ENCODE data around the gene TCP11.

Gene TCP11

DNA sequence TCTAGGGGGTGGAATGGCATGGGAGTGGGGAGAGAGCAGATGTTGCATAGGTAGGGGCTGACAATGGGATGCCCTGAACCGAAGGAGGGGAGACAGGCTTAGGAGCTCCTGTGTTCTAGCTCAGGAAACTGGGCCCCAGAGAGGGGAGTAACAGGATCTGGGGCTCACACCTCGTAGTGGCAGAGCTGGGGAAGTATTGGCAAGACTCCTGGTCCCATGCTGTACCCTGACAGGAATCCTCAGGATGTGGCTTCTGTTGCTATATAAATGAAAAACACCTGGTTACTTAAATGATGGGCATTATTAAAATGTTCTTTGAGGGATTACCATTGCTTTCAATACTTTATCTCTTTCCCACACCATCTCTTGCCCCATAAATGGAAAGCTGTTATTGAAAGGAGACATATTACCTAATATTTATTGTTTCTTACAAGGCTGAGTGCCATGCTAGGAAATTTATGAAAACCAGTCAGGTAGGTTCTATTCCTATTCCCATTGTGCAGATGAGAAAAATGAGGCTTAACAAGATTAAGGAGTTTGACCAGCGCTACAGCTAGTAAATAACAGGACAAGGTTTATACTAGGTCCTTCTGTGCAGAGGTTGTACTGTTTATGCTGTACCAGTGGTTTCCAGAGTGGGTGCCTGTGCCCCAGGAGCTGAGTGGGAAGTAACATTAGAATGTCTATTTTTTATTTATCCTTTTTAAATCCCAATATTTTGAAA is 35.3 kb upstream of the TCP11 start:
- TF ChIP-seq, protein P1, sequence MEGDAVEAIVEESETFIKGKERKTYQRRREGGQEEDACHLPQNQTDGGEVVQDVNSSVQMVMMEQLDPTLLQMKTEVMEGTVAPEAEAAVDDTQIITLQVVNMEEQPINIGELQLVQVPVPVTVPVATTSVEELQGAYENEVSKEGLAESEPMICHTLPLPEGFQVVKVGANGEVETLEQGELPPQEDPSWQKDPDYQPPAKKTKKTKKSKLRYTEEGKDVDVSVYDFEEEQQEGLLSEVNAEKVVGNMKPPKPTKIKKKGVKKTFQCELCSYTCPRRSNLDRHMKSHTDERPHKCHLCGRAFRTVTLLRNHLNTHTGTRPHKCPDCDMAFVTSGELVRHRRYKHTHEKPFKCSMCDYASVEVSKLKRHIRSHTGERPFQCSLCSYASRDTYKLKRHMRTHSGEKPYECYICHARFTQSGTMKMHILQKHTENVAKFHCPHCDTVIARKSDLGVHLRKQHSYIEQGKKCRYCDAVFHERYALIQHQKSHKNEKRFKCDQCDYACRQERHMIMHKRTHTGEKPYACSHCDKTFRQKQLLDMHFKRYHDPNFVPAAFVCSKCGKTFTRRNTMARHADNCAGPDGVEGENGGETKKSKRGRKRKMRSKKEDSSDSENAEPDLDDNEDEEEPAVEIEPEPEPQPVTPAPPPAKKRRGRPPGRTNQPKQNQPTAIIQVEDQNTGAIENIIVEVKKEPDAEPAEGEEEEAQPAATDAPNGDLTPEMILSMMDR (IDR thresholded peaks at IDR 0.05; ENCODE audit: insufficient read depth, low read length, missing control alignments): no peak
- ChIA-PET CTCF (interaction anchor here (1.3 to 2.2 kb wide), 2 partner anchors 30 to 65 kb away, joined by 3 to 14 read pairs; no protein-coding TSS in a partner anchor), POLR2A (no interaction called here)
- no peak for DNase-seq (ENCODE audit: low read depth, low spot score)
- H3K4me3 ChIP-seq (ENCODE audit: low read depth, low read length): no peak overlapping the region

DNA sequence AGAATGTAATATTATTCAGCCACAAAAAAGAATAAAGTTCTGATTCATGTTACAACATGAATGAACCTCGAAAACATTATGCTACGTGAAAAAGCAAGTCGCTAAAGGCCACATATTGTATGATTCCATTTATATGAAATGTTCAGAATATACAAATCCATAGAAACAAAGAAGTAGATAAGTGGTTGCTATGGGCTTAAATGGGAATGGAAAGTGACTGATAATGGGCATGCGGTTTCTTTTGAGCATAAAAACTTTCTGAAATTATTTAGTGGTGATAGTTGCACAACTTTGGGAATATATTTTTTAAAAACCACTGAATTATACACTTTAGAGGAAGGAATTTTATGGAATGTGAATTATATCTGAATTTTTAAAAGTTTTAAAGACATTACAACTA is 33.4 kb upstream of the TCP11 start:
- CTCF ChIA-PET: interaction anchor here (0.8 to 3.9 kb wide), 3 partner anchors 12 to 187 kb away, joined by 3 to 14 read pairs (median 7); no protein-coding TSS in a partner anchor
- no peak for DNase-seq (ENCODE audit: low read depth, low spot score)
- TF ChIP-seq, protein P1 (IDR thresholded peaks at IDR 0.05; ENCODE audit: insufficient read depth, low read length, missing control alignments): no peak
- H3K4me3 ChIP-seq (ENCODE audit: low read depth, low read length): no peak overlapping the region
- POLR2A ChIA-PET: no interaction called here

DNA sequence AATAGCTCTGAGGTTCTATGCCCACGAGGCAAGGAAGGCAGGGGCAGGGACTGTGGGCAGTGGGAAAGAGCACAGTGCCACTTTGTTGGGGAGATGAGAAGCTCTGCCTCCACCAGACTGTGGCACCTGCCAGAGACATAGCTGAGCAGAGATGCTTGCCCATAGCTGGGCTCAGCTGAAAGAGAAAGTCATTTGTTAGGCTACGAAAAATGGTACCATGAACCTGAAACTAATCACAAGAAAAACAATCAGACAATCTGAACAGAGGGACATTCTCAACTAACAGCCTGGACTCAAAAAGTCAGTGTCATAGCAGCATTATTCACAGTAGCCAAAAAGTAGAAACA is 32.9 kb upstream of the TCP11 start:
- TF ChIP-seq, protein P1 (IDR thresholded peaks at IDR 0.05; ENCODE audit: insufficient read depth, low read length, missing control alignments): no peak
- ChIA-PET POLR2A (no interaction called here), CTCF (interaction anchor here (2.3 to 3.9 kb wide), 2 partner anchors 12 to 187 kb away, joined by 7 to 14 read pairs; no protein-coding TSS in a partner anchor)

DNA sequence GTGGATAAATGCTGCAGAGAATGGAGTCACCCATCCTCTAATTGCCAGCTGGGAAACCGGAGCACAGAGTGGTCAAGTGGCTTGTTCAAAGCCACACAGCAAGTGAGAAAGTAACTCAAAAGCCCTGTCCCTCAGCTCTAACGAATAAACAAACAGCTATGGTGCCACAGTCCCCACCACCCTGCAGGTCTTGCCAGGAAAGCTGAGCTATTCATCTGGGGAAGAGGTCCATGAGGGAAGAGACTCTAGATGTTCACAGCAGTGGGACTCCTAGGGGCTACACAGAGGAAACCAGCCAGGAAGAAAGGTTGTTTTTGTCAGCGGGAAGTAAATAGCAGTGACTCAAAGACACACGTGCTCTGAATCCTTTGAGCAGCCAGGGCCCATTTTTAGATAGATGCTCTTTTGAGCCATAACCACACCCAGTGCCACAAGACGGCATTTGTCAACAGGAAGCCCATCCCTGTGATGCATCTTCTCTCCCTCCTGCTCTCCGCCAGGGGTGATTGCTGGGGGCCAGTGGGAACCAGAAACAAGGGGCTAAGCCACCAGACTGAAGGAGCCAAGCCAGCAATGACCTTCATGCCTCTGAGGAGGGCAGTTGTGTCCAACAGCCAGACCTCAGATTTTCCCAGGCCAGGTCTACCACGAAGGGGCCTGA is 32.4 kb upstream of the TCP11 start:
- no peak overlapping the region for H3K4me3 ChIP-seq (ENCODE audit: low read depth, low read length)
- DNase-seq (ENCODE audit: low read depth, low spot score): no peak
- ChIA-PET CTCF (interaction anchor here (1.1 to 3.9 kb wide), 3 partner anchors 11 to 187 kb away, joined by 5 to 14 read pairs (median 7); no protein-coding TSS in a partner anchor), POLR2A (interaction anchor here (0.8 kb wide), 1 partner anchor 32 kb away, joined by 3 read pairs; no protein-coding TSS in a partner anchor)
- TF ChIP-seq, protein P1 (IDR thresholded peaks at IDR 0.05; ENCODE audit: insufficient read depth, low read length, missing control alignments): no peak

More for the DNA sequence above, 32.9 kb upstream of the TCP11 start:
- DNase-seq (ENCODE audit: low read depth, low spot score): no peak
- no peak overlapping the region for H3K4me3 ChIP-seq (ENCODE audit: low read depth, low read length)

DNA sequence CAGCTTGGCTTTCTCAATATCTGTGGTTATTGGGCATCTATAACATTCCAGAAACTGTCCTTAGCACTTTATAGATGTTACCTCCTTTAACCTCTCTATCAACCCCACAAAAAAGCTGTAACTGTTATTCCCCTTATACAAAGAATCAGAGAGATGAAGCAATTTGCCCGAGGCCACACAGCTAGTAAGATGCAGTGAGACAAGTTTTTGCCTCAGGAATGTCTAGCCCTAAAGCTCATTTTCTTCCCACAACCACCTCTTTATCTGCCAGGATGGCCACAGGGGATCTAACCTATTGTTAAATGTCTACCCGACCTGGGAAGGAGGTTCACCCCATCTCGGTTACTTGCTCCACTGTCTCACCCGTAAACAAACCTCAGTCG is 31.9 kb upstream of the TCP11 start:
- TF ChIP-seq, protein P1 (IDR thresholded peaks at IDR 0.05; ENCODE audit: insufficient read depth, low read length, missing control alignments): no peak
- ChIA-PET POLR2A (interaction anchor here (0.8 kb wide), 1 partner anchor 33 kb away, joined by 3 read pairs; no protein-coding TSS in a partner anchor), CTCF (interaction anchor here (1.1 to 3.9 kb wide), 3 partner anchors 11 to 186 kb away, joined by 5 to 14 read pairs (median 7); no protein-coding TSS in a partner anchor)
- no peak for DNase-seq (ENCODE audit: low read depth, low spot score)
- no peak overlapping the region for H3K4me3 ChIP-seq (ENCODE audit: low read depth, low read length)

DNA sequence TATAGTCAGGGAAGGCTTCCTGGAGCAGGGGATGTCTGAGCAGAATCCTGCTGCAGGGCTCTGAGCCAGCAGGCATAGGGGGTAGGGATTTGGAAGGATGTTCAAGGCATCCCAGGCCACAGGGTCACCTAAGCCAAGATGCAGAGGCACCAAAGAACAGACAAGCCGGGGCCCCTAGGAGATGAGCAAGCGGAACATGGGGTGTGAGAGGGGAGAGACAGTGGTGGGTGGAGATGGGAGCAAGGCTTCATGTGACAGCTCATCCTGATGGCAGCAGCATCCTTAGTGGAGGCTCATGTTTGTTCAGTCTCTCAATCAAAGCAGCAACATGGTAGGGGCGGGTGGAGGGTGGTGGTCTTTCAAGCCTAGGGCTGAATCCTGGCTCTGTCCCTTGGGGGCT is 29.8 kb upstream of the TCP11 start:
- ChIA-PET POLR2A (no interaction called here), CTCF (interaction anchor here (0.8 to 3.9 kb wide), 6 partner anchors 8 to 184 kb away, joined by 3 to 14 read pairs (median 4); no protein-coding TSS in a partner anchor)
- TF ChIP-seq, protein P1 (IDR thresholded peaks at IDR 0.05; ENCODE audit: insufficient read depth, low read length, missing control alignments): no peak
- H3K4me3 ChIP-seq (ENCODE audit: low read depth, low read length): no peak overlapping the region
- no peak for DNase-seq (ENCODE audit: low read depth, low spot score)

Data from AG04449 (cell line).